GM10266 (cell line): ENCODE data around the gene BPIFB6.

Experiments
- DNase-seq: peaks from one replicate; pipeline ENCODE4 v3.0.0; 2012; ENCODE audit errors: extremely low spot score
- TF ChIP-seq, protein P1 (sequence below): IDR thresholded peaks from 2 replicates; pipeline ENCODE4 v1.5.1; 2012; ENCODE audit warnings: mild to moderate bottlenecking, low read depth; ENCODE audit not compliant: control insufficient read depth, insufficient read depth; ENCODE audit errors: missing control alignments

Gene BPIFB6

DNA sequence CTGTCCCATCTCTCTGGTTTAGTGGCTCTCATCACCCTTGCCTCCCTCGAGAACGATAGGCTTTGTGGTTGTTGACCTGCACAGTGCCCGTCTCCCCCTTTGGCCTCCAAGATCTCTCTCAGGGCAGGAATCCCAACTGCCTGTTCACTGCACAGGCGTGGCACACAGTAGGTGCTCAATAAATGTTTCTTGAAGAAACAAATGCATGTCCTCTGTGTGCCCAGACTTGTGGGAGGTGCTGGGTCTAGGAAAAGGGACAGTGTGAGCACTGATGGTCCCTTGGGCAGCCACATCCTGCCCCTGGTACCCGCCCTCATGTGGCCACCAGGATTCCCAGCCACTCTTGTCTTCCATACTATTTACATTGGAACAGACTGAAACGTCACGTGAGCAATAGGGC, 2.6 kb upstream of the BPIFB6 start:
- TF ChIP-seq, protein P1, sequence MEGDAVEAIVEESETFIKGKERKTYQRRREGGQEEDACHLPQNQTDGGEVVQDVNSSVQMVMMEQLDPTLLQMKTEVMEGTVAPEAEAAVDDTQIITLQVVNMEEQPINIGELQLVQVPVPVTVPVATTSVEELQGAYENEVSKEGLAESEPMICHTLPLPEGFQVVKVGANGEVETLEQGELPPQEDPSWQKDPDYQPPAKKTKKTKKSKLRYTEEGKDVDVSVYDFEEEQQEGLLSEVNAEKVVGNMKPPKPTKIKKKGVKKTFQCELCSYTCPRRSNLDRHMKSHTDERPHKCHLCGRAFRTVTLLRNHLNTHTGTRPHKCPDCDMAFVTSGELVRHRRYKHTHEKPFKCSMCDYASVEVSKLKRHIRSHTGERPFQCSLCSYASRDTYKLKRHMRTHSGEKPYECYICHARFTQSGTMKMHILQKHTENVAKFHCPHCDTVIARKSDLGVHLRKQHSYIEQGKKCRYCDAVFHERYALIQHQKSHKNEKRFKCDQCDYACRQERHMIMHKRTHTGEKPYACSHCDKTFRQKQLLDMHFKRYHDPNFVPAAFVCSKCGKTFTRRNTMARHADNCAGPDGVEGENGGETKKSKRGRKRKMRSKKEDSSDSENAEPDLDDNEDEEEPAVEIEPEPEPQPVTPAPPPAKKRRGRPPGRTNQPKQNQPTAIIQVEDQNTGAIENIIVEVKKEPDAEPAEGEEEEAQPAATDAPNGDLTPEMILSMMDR: no peak
- no peak for DNase-seq

DNA sequence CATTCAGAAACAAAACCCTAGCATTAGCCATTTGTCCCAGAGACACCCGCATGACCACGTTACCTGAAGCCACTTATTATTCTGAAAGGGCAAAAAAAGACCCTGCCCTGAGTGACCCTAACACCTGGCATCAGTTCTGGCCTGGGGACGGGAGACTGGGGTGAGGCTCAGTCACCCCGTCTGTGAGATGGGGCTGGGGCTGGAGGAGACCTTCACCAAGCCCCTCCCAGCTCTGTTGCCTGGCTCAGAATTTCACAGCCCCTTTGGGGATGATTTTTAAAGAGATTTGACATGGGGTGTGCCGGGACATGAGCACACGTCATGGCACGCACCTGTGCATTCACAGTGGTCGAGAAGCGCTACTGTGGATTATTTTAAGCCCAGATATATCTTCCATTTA, 1.4 kb upstream of the BPIFB6 start:
- no peak for DNase-seq
- TF ChIP-seq, protein P1: no peak

DNA sequence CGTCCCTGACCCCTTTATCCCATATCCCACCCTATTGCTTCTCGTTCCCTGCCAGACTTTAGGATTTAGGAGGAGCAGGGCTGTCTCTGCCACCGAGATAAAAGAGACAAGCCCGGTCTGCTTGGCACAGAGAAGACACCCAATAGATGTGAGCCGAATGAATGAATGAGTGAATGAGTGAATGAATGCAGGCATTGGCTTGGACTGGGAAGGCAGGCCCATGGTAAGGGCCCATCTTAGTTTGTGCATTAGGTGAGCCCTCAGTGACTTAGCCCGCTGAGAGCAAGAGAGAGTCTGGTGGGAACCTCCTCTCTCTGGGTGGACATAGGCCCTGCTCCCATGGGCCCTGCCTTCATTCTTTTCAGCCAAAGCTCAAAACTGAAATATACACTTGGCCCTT, 879 bp upstream of the BPIFB6 start:
- TF ChIP-seq, protein P1: no peak
- no peak for DNase-seq

DNA sequence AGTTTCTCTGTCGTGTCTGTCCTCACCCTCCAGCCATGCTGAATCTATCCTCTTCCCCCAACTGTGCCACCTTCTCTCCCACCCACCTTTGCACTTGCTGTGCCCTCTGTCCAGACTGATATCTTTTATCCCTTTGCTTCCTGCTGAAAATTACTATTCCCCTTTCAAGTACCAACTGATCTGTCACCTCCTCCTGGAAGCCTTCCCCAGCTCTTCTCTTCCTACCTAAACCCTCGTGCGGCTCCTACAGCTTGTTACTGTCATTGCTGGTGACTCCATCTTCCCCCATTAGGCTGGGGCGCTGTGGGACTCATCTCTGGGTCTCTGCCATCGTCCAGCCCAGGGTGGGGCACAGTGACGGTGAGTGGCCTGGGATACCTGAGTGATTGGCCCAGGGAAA, 1.1 kb downstream of the BPIFB6 start:
- no peak for DNase-seq
- TF ChIP-seq, protein P1: no peak

DNA sequence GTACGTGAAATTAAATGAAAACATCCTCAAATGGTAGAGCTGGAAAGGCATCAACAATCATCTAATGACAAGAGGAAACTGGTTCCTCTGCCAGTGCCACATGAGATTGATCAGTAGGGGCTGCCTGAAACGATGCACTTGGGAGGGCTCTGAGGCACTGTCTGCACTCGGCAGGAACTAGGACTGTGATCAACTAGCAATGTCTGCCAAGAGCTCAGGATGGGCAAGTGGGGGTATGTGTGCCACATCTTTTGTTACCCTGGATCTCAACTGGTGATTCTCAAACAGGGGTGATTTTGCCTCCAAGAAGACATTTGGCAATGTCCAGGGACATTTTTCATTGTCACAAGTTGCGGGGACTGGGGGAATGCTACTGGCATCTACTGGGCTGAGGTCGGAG, 1.9 kb downstream of the BPIFB6 start:
- TF ChIP-seq, protein P1: no peak

DNA sequence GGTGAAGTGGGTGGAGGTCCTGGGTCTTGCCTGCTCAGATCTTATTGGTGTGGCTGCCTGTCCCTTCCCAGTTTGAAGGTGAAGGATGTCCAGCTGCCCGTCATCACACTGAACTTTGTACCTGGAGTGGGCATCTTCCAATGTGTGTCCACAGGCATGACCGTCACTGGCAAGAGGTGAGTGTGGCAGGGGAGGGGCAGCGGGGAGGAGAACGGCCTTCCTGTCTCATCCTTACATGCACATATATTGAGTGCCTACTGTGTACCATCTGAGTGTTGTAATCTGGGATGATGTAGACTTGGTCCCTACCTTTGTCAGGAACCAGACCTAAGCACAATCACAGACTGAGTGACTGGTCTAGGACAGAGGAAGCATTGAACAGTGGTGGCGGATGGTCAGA, 2.7 kb downstream of the BPIFB6 start:
- TF ChIP-seq, protein P1: no peak
- DNase-seq: no peak

More for the DNA sequence above, 1.9 kb downstream of the BPIFB6 start:
- DNase-seq: no peak

DNA sequence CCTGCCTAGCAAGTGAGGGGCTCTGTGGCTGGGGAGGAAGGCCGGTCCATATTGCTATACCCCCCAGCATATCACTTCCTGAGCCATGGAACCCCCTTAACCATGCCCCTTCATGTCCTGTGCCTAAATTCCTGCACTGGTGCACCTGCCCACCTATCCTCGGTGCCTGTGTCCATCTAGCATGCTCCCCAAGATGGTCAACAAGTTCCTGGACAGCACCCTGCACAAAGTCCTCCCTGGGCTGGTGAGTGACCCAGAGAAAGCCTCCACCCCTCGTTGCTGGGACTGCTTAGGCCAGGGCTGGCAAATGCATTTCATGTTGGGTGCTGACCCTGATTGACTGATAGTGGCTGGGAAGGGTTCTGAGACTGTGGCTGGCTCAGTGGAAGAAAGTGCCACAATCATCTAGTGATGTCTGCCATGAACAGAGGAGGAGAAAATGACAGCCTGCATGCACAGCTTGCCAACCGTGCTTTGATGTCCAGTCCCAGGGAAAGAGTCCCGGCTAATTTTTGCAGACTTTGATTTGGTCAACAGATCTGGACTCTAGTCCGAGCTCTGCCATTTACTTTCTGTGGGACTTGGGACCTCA, 3.5 kb downstream of the BPIFB6 start:
- no peak for DNase-seq
- TF ChIP-seq, protein P1: no peak
